Measurements from ENCODE around the gene LRCH1. TPM values are rescaled to one million over a fixed set of nuclear protein-coding genes. Genes with fewer than 3 reads are reported as not detected.

The LRCH1 gene
- polyA plus RNA-seq, 3 donors: 30.8 to 35.4 (median 33.6) TPM

GRCh38 chr13:46607768-46608564, 55.0 kb downstream of the LRCH1 start:
- DNase-seq (ENCODE audit: low read depth in 3 of 3, low spot score in 2 of 3): no peak

DNA sequence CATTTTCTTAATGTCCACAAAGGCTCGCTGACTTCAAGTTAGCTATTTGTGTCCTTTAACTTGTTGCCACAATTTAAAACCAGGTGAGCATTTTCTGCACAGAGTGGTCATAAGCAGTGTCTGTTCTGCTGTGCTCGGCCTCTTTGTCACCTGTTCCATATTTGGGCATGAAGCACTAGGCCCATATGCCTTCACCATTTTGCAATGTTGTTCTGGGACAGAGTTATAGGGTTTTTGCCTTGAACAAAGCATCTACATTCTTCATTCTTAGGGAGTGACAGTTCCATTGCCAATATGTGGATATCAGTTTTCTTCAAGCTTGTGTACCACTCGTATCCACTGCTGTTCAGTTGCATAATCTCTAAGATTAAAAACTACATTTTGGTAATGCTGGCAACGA, 56.1 kb downstream of the LRCH1 start:
- DNase-seq (ENCODE audit: low read depth in 3 of 3, low spot score in 2 of 3): no peak

GRCh38 chr13:46609726-46610125, 56.8 kb downstream of the LRCH1 start:
- DNase-seq (ENCODE audit: low read depth in 3 of 3, low spot score in 2 of 3): no peak

DNA sequence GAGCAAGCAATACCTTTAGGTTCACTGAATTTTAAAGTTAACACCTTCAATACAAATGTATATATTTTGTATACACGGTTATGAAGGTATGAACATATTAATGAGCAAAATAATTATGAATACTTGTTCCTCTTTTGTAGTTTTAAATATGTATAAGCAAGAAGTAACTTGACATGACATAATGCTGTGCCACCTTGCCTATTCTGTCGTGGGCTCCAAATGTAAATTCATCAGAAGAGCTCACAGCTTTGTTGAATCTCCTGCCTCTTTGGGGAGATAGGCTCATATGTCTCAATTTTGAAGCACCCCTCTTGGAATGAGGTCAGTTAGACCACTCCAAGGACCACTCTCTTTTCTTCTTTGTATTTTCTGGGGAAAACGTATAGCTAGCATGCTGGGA, 59.3 kb downstream of the LRCH1 start:
- no peak for DNase-seq (ENCODE audit: low read depth in 3 of 3, low spot score in 2 of 3)

- DNase-seq (ENCODE audit: low read depth in 3 of 3, low spot score in 2 of 3): no peak
These were observed 60.6 kb downstream of the LRCH1 start for GRCh38 chr13:46613409-46614049.

GRCh38 chr13:46614582-46614981, 61.6 kb downstream of the LRCH1 start:
- no peak for DNase-seq (ENCODE audit: low read depth in 3 of 3, low spot score in 2 of 3)

DNA sequence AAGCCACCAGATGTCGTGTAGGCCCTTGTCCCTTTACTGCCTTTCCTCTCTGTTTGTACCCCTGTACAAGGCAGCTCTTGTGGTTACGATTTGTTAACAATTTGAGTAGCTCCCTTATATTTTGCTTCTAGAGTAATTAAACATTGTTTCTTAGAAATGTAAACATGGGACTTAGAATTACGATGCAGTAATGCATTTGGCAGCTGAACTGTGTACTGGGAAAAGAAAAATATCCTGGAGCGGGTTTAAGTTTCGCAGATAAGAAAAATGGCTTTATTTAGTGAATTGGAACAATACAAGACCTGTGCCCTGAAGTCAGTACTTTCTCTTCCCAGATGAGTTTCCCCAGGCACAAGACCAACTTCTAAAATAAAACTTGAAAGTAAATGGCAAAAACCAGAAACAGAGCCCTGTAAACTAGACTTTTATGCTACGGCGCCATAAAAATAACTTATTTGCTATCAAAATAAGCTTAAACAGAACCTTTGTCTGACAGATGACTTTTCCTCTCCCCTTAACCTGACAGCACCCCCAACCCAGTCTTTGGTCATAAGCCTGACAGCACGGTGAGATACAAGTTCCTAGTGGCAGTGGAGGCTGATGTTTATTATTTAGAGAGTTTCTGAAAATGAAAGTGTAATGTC, 63.0 kb downstream of the LRCH1 start:
- peak in 1 of 3 donors; percentile 57 for DNase-seq (ENCODE audit: low read depth in 3 of 3, low spot score in 2 of 3)

DNA sequence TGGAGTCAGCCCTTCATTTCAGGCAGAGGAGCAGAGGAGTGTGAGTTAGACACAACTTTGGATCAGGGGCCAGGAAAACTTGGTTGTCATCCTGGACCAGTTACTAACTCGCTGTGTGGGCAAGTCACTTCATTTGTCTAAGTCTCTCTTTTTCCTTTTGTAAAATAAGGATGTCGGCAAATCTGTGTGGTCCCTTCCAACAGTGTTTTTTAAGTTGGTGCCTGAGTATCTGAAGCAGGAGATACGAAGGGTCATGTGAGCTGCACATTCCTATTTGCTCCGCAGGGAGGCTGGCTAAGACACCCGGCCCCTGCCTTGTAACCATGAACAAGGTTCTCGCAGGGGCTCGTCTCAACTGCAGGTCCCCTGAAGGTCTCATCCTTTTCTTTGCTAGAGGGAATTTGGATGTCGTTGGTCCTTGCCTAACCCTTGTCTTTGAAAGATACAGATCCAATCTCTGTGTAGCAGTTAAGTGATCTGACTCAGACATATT, 64.3 kb downstream of the LRCH1 start:
- no peak for DNase-seq (ENCODE audit: low read depth in 3 of 3, low spot score in 2 of 3)

- no peak for DNase-seq (ENCODE audit: low read depth in 3 of 3, low spot score in 2 of 3)
These were observed 64.9 kb downstream of the LRCH1 start for GRCh38 chr13:46617885-46618284.

GRCh38 chr13:46618694-46619254, 65.8 kb downstream of the LRCH1 start:
- DNase-seq (ENCODE audit: low read depth in 3 of 3, low spot score in 2 of 3): no peak

- DNase-seq (ENCODE audit: low read depth in 3 of 3, low spot score in 2 of 3): no peak
These were observed 67.1 kb downstream of the LRCH1 start for GRCh38 chr13:46620029-46620428.

- DNase-seq (ENCODE audit: low read depth in 3 of 3, low spot score in 2 of 3): no peak
These were observed 67.5 kb downstream of the LRCH1 start for GRCh38 chr13:46620471-46620870.

DNA sequence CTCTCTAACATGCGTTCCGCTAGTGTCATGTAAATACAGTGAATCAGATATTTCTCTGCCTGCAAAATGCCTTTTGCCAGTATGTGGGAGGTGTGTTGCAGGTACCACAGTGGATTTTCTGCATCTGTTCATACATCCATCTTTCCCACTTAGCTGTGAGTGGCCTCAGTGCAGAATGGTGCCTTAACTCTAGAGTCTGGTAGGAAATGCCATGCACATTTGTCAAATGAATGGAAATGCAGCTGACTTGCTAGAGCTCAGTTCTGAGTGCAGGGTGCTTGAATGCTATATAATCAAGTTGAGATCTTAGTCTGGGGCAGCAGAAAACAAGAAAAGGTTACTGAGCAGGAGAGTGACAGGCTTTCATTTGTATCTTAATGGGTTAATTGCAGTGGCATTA, 68.2 kb downstream of the LRCH1 start:
- DNase-seq (ENCODE audit: low read depth in 3 of 3, low spot score in 2 of 3): no peak

DNA sequence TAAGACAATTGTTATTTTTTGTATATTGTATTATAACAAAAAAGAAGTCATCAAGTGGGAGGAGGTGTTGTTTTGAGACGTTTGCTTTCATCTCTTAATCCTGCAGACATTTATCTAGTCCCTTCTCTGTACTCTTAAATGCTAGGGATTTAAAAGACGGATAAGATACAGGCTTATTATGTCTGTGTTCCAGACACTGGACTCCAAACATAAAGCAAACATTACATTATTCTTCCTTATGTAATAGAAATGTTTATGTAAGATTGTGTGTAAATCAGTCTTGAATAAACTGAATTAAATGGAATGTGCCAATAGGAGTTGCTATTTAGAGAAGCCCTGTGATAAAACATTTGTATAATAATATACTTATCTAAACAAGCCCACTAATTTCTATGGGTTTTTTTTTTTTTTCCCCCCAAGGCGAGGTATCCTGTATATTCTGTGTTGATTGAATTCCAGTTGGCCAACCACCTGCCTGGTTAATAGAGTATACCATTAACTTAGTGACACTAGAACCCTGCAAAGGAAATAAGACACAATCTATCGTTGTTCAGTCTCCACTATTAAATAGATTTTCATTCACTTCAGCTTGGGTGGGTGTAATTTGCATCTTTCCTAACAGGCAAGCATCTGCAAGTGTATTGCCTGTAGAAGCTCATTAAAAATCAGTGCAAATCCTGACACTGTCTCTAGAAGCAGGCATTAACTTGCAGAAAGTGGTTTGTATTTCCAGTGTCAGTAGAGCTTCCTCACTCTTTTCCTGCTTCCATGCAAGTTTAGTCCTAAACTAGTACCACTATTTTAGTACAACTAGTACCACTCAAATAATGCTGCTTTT, 69.0 kb downstream of the LRCH1 start:
- DNase-seq (ENCODE audit: low read depth in 3 of 3, low spot score in 2 of 3): no peak

DNA sequence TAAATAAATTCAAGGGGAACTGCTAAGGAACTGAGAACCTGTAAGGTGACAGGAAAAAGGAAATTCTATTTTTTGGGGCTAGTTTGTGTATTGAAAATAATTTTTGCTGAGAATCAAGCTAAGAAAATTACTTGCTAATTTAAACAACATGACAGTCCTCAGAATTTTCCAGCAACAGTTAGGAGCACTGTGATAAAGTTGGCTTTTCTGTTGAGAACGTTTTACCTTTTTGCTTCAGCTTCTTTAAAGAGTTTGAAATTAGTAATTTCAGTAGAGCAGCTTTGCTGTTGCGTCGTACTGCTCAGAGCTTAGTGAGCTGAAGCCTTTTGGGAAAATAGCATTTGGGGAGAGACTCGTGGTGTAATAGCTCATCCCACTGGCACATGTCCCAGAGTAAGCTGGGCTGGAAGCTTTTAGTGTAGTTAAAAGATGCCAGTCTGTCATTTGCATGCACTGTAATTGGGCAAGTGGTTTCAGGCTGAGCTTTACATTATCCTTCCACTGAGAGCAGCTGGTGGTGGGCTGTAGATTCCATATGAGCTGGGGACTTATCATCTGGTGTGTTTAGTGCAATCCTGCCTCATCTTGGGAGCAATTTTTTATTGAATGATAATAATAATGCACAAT, 69.8 kb downstream of the LRCH1 start:
- DNase-seq (ENCODE audit: low read depth in 3 of 3, low spot score in 2 of 3): no peak

DNA sequence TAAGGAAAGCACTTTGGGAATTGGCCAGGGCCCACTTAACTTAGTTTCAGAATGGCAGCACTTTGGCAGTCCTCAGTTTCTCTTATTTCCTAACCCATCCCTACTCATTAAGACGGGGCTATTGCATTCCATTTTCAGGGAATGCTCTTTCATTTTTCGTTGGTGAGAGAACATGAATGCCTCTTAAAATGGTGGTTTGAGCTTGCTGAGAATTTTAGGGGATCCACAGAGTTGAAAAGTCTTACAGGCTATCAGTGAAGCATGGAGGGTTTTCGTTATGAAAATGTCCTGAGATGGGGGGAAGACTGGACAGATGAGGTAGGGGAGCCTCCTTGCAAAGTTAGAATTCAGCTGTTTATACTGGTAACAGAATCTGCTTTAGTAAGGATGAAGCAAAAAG, 71.4 kb downstream of the LRCH1 start:
- no peak for DNase-seq (ENCODE audit: low read depth in 3 of 3, low spot score in 2 of 3)

GRCh38 chr13:46624821-46625220, 71.9 kb downstream of the LRCH1 start:
- no peak for DNase-seq (ENCODE audit: low read depth in 3 of 3, low spot score in 2 of 3)

DNA sequence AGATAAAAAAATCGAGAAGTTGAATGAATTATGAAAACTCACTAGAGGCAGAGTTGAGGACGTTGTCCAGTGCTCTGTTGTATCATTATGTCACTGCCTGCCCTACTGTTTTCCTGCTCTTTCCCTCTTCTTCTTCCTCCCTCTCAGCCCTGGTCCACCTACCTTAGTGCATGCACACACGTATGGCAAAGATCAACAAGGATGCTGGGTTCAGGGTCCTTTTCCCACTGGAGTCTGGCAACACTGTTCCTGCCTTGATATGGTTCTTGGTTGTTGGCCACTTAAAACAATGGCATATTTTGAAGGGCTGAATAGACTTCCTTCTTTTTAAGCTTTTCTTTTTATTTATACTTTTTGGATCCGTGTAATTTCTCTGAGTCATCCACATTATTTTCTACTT, 74.5 kb downstream of the LRCH1 start:
- DNase-seq (ENCODE audit: low read depth in 3 of 3, low spot score in 2 of 3): no peak

DNA sequence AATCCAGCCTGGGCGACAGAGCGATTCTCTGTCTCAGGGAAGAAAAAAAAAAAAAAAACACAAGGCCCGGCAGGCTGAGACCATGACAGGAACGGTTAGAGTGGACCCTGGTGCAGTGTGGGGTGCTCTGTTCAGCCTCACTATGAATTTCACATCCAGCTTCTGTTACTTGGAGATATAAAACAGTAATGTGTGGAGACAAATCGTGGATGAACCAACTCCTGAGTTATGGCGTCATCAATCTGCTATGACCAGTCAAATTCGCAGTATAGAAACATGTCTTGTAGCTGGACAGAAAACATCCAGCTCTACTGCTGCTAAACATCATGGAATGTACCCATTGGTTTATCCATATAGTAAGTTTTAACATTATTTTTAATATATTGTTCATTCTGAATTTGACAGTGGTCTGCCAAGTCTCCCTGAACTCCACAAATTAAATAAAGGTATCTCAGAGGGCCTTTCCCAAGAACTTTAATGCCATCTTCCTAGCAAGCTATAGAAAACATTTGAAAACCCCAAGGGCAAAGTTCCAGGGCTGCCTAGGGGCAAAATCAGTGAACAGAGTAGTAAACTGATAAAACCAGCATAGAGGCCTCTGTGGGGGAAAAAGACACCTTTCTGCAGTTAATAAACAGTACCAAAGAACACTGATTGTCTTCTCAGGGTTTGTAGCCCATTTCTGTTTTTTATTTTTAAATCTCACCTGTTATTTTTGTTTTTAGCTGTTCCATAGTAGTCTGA, 75.8 kb downstream of the LRCH1 start:
- DNase-seq (ENCODE audit: low read depth in 3 of 3, low spot score in 2 of 3): no peak
